Right lobe of liver (tissue), 6 donors: ENCODE data around the gene COPB1. TPM values are rescaled to one million over a fixed set of nuclear protein-coding genes. Genes with fewer than 3 reads are reported as not detected.
"Not testable (repeated sequence)": the region's sequence is repeated elsewhere in the genome, so short reads cannot be mapped to it uniquely, and the experiment has no call there.

Experiments used
- ATAC-seq, 4 donors: fragments of 200-7000 bp; cut with Tn5 transposase; one replicate each; pipeline ENCODE4 v1.9.1; 2020; ENCODE audit warnings: mild to moderate bottlenecking in 4 of 4, moderate library complexity in 4 of 4
- DNase-seq, 3 donors: peaks; one replicate each; pipeline ENCODE4 v3.0.0-alpha.2; 2020
- H3K27ac ChIP-seq, 3 donors: fragments of 200-600 bp; one replicate each; pipeline ENCODE4 v1.8.0; 2022
- H3K27me3 ChIP-seq, 2 donors: fragments of 200-600 bp; one replicate each; pipeline ENCODE4 v1.8.0; 2022
- H3K36me3 ChIP-seq, 4 donors: fragments of 200-600 bp; sonication (generic) in 1 of 4; one replicate each; pipeline versions ENCODE4 v1.5.1 to v1.8.0; 2017 to 2022; ENCODE audit warnings: control low read depth in 1 of 4
- H3K4me1 ChIP-seq, 4 donors: fragments of 200-600 bp; sonication (generic) in 1 of 4; one replicate each; pipeline versions ENCODE4 v1.5.1 to v1.8.0; 2017 to 2022; ENCODE audit warnings: control low read depth in 1 of 4
- H3K4me3 ChIP-seq, 3 donors: fragments of 200-600 bp; one replicate each; pipeline ENCODE4 v1.8.0; 2022
- H3K9me3 ChIP-seq, 4 donors: fragments of 200-600 bp; sonication (generic) in 1 of 4; one replicate each; pipeline versions ENCODE4 v1.5.1 to v1.8.0; 2017 to 2022; ENCODE audit warnings: control low read depth in 1 of 4
- CTCF ChIP-seq, 4 donors: fragments of 200-600 bp in 3 of 4; fragments of 450-650 bp in 1 of 4; IDR thresholded peaks; one replicate each; pipeline versions ENCODE4 v1.5.1 to v1.8.0; 2016 to 2022; ENCODE audit warnings: antibody characterized with exemption in 4 of 4, mild to moderate bottlenecking in 2 of 4
- POLR2A ChIP-seq: fragments of 450-650 bp; IDR thresholded peaks from one replicate; pipeline ENCODE4 v1.6.1; 2017; ENCODE audit warnings: antibody characterized with exemption, mild to moderate bottlenecking
- WGBS: methylation state at CpG from one replicate; pipeline ENCODE4 v1.1.6; 2018; ENCODE audit warnings: low coverage, low lambda C conversion rate; ENCODE audit not compliant: insufficient coverage; ENCODE audit errors: missing lambda C conversion rate; 5-methylcytosine and 5-hydroxymethylcytosine counted together
- intact Hi-C, 2 donors: fragments of 100-400 bp; cut with DNase I; formaldehyde crosslinking; loops; one replicate each; pipeline versions ENCODE4 v1.11.2 to v1.14.1; 2022
- total RNA-seq, 6 experiments: library from RNA; depleted of rRNA in 2 of 6; stranded (reverse); fragments of >200 nt in 2 of 6; fragmentation: NEBNext Ultra II Directional in 3 of 6; extraction: Animal tissue kit (Norgen Biotek cat#: 25700) in 3 of 6; gene quantifications; one replicate each; pipeline versions ENCODE4 v1.1.0 to v1.2.4, GENCODE V29; 2016 to 2023
- donor health status: DM: no; HTN: yes; CAD: no.
- donor health status: DM: no; HTN: no; CAD: no.
- donor health status: DM: no; HTN: no; CAD: no.
- donor health status: DM: no; HTN: yes; CAD: no.
- donor health status: DM: no; HTN: yes; CAD: no.

The COPB1 gene
- total RNA-seq, 6 experiments from 2014 or later = 39.1 to 77.8 (median 56.6) TPM

DNA sequence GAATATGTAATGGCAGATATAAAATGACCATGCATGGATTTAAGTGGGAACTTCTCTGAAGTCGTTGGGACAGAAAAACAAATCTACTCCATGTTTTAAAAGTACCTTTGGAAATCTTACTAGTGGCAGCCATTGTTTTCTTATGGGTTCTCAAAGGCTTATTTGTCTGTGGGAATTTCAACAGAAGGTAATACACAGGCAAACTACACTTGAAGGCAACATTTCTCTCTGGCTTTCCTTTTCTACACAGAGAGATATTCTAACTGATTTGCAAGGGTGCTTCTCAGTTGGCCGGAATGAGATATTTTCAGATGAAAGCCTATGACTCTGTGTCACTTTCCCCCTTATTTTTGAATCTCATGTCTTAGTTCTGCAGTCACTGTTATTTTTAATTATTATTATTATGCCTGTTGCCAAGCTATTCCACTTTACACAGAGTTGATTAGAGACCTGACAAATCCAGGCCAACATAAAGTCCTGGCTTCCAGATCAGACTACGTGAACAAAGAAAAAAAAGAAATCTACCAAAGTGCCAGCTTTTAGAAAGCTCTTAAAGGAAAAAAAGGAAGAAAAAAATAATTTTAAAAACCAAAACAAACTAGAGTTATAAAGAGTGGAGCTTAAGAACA, 39.4 kb upstream of the COPB1 start:
- intact Hi-C loops = loop anchor here in 1 of 2 donors (10.0 kb wide), 1 partner anchor 366 kb away; no protein-coding TSS in a partner anchor
- Histone ChIP-seq H3K36me3 (no peaks in the 10 kb centered on the region), H3K4me3 (no peak overlapping the region), H3K4me1 (peaks cover 0 to 63% (median 4%) of the 10 kb centered on the region in 4 donors), H3K27ac (peak overlapping the region; percentile 30 to 94 (median 58)), H3K27me3 (no peaks in the 10 kb centered on the region), H3K9me3 (no peaks in the 10 kb centered on the region)
- TF ChIP-seq CTCF (IDR thresholded peaks at IDR 0.05) = no peak
- TF ChIP-seq POLR2A = no peak
- ATAC-seq = no peak
- no peak for DNase-seq
- 64% methylated on average over 3 of the region's 3 CpGs for WGBS

- Histone ChIP-seq H3K9me3 (no peaks in the 10 kb centered on the region), H3K27me3 (no peaks in the 10 kb centered on the region), H3K4me1 (peaks cover 0 to 57% (median 4%) of the 10 kb centered on the region in 4 donors), H3K27ac (peak overlapping the region in 1 of 3 donors; percentile 94), H3K36me3 (no peaks in the 10 kb centered on the region), H3K4me3 (no peak overlapping the region)
- DNase-seq (no peak), ATAC-seq (no peak)
- WGBS = 60% methylated on average over 6 of the region's 6 CpGs
- TF ChIP-seq CTCF (IDR thresholded peaks at IDR 0.05) (no peak), POLR2A (no peak)
- intact Hi-C loops = loop anchor here in 1 of 2 donors (10.0 kb wide), 1 partner anchor 366 kb away; no protein-coding TSS in a partner anchor
Observed at GRCh38 chr11:14538271-14538925, 38.8 kb upstream of the COPB1 start.

- DNase-seq (no peak), ATAC-seq (peak in 3 of 4 donors; percentile 20 to 43 (median 38))
- H3K27ac ChIP-seq = peak overlapping the region in 1 of 3 donors; percentile 94
- H3K27me3 ChIP-seq = no peaks in the 10 kb centered on the region
- H3K4me3 ChIP-seq = no peak overlapping the region
- TF ChIP-seq POLR2A (no peak), CTCF (IDR thresholded peaks at IDR 0.05) (peak; percentile 74 to 80 (median 75))
- 3% methylated on average over 5 of the region's 5 CpGs for WGBS
- H3K36me3 ChIP-seq = no peaks in the 10 kb centered on the region
- intact Hi-C loops = loop anchor here in 1 of 2 donors (10.0 kb wide), 1 partner anchor 368 kb away; no protein-coding TSS in a partner anchor
- H3K4me1 ChIP-seq = peaks cover 0 to 45% (median 4%) of the 10 kb centered on the region in 4 donors
- H3K9me3 ChIP-seq = no peaks in the 10 kb centered on the region
Observed at GRCh38 chr11:14537134-14537599, 37.6 kb upstream of the COPB1 start.

DNA sequence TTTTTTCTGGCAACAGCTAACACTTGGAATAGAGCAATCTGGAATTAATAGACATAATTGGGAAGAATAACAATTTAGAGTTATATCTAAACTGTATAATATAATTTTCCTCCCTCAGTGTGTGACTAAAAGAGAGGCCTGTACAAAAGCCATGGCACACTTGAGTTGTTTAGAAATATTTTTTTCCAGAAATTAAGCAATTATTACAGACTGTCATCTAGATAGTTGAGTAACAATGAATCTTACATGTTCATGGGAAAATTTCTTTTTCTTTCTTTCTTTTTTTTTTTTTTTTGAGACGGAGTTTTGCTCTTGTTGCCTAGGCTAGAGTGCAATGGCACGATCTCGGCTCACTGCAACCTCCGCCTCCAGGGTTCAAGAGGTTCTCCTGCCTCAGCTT, 35.6 kb upstream of the COPB1 start:
- intact Hi-C loops = loop anchor here in 1 of 2 donors (10.0 kb wide), 1 partner anchor 370 kb away; no protein-coding TSS in a partner anchor
- not testable (repeated sequence) for ATAC-seq, H3K4me3 ChIP-seq, DNase-seq, H3K27me3 ChIP-seq, H3K9me3 ChIP-seq, H3K36me3 ChIP-seq, H3K27ac ChIP-seq
- peaks cover 0 to 32% (median 2%) of the 10 kb centered on the region in 4 donors for H3K4me1 ChIP-seq
- WGBS = 93% methylated on average over 4 of the region's 4 CpGs

DNA sequence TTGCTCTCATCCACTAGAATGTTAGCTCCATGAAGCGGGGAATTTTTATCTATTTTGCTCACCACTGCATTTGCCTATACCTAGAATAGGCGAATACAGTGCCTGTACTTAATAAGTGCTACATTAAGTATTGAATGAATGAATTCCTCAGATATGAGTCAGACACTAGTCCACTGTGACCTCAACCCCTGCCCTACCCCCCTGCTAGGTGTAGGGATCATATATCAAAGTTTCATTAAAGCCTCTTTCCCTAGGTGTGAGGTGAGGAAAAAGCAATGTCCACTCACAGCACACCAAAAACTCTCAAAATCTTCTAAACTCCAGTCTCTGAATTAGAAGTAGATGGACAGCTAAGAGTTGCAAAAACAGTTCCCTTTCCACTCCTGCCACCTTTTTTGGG, 30.3 kb upstream of the COPB1 start:
- TF ChIP-seq POLR2A = no peak
- TF ChIP-seq CTCF (IDR thresholded peaks at IDR 0.05) = no peak
- H3K4me1 ChIP-seq = no peaks in the 10 kb centered on the region
- ATAC-seq (no peak), DNase-seq (no peak)
- H3K9me3 ChIP-seq = no peaks in the 10 kb centered on the region
- H3K27me3 ChIP-seq = no peaks in the 10 kb centered on the region
- no peaks in the 10 kb centered on the region for H3K36me3 ChIP-seq
- H3K27ac ChIP-seq = no peak overlapping the region
- no peak overlapping the region for H3K4me3 ChIP-seq
- intact Hi-C loops = loop anchor here (10.0 kb wide), 2 partner anchors 365 to 375 kb away; partner anchors contain the start of gene CYP2R1 (in 1 of the 2)
- 100% methylated on average over 2 of the region's 2 CpGs for WGBS
